PC-3 (cell line): Measurements from ENCODE around the gene ZKSCAN5. TPM values are rescaled to one million over a fixed set of nuclear protein-coding genes. Genes with fewer than 3 reads are reported as not detected.

Experiments
- ATAC-seq: fragments of 200-7000 bp; cut with Tn5 transposase; 2 replicates; pipeline ENCODE4 v1.9.1; 2020; ENCODE audit warnings: mild to moderate bottlenecking, moderate library complexity
- BruUV-seq: library from RNA; stranded (reverse); fragments of 400-500 nt; replicated peaks from 2 replicates; lab custom pipeline; 2021; lab: Mats Ljungman, UMichigan
- CTCF ChIA-PET: fragments of 300-600 bp; sonication (Branson Sonifier 250); formaldehyde crosslinking; loops from one replicate; lab custom pipeline; 2022; ENCODE audit warnings: antibody characterized with exemption; lab: Charles Lee
- POLR2A ChIA-PET: fragments of 300-600 bp; sonication (Branson Sonifier 250); formaldehyde crosslinking; loops from one replicate; lab custom pipeline; 2022; ENCODE audit warnings: antibody characterized with exemption; ENCODE audit not compliant: unreplicated experiment; lab: Charles Lee
- DNase-seq: peaks from one replicate; pipeline ENCODE4 v3.0.0-alpha.2; 2015
- H2AFZ ChIP-seq: fragments of 300-600 bp; sonication (generic); 2 replicates; pipeline ENCODE4 v1.6.0; 2016; ENCODE audit warnings: antibody characterized with exemption, low read length
- H3F3A ChIP-seq: fragments of 300-600 bp; sonication (generic); one replicate; pipeline ENCODE4 v1.6.0; 2017; ENCODE audit warnings: antibody characterized with exemption, low read length, control low read depth, mild to moderate bottlenecking; ENCODE audit not compliant: unreplicated experiment
- H3K27ac ChIP-seq: fragments of 300-600 bp; sonication (generic); 2 replicates; pipeline ENCODE4 v1.5.1; 2016; ENCODE audit warnings: mild to moderate bottlenecking, low read length
- H3K27me3 ChIP-seq: fragments of 300-600 bp; sonication (generic); 2 replicates; pipeline ENCODE4 v1.6.1; 2016; ENCODE audit warnings: low read length, mixed read lengths
- H3K36me3 ChIP-seq: fragments of 300-600 bp; sonication (generic); 2 replicates; pipeline ENCODE4 v1.6.1; 2016; ENCODE audit warnings: low read depth, mixed run types, low read length, mixed read lengths
- H3K4me1 ChIP-seq: fragments of 300-600 bp; sonication (generic); 2 replicates; pipeline ENCODE4 v1.5.1; 2016; ENCODE audit warnings: low read length; ENCODE audit not compliant: insufficient read depth
- H3K4me2 ChIP-seq: fragments of 300-600 bp; sonication (generic); 2 replicates; pipeline ENCODE4 v1.6.0; 2016; ENCODE audit warnings: low read length
- H3K4me3 ChIP-seq: fragments of 300-600 bp; sonication (generic); 2 replicates; pipeline ENCODE4 v1.5.1; 2016; ENCODE audit warnings: mild to moderate bottlenecking, low read length, mixed read lengths
- H3K79me2 ChIP-seq: fragments of 300-600 bp; sonication (generic); 2 replicates; pipeline ENCODE4 v1.6.1; 2017; ENCODE audit warnings: low read length, mixed read lengths
- H3K9ac ChIP-seq: fragments of 300-600 bp; sonication (generic); 2 replicates; pipeline ENCODE4 v1.6.0; 2016; ENCODE audit warnings: mild to moderate bottlenecking, low read length
- H3K9me2 ChIP-seq: fragments of 300-600 bp; sonication (generic); replicated peaks from 2 replicates; pipeline ENCODE4 v1.6.1; 2016; ENCODE audit warnings: mixed run types, low read length, mixed read lengths
- H3K9me3 ChIP-seq: fragments of 300-600 bp; sonication (generic); 2 replicates; pipeline ENCODE4 v1.6.1; 2016; ENCODE audit warnings: low read length, mixed read lengths
- H4K20me1 ChIP-seq: fragments of 300-600 bp; sonication (generic); 2 replicates; pipeline ENCODE4 v1.6.1; 2016; ENCODE audit warnings: low read length, mixed read lengths
- CTCF ChIP-seq: fragments of 300-600 bp; sonication (generic); conservative IDR thresholded peaks from 2 replicates; pipeline ENCODE4 v1.5.1; 2017; ENCODE audit warnings: antibody characterized with exemption, low read depth, mild to moderate bottlenecking, low read length
- EZH2 ChIP-seq: fragments of 300-600 bp; sonication (generic); IDR thresholded peaks from one replicate; pipeline ENCODE4 v1.6.1; 2017; ENCODE audit warnings: antibody characterized with exemption, mild to moderate bottlenecking, low read length; ENCODE audit not compliant: unreplicated experiment
- EZH2phosphoT487 ChIP-seq: fragments of 300-600 bp; sonication (generic); IDR thresholded peaks from 2 replicates; pipeline ENCODE4 v1.6.1; 2018; ENCODE audit warnings: mild to moderate bottlenecking, antibody characterized with exemption, low read length, borderline replicate concordance
- intact Hi-C: fragments of 100-400 bp; cut with micrococcal nuclease; formaldehyde crosslinking; loops from 2 replicates; pipeline ENCODE4 v1.9.0; 2023
- total RNA-seq: library from RNA; depleted of rRNA; stranded (reverse); fragments of >200 nt; gene quantifications from 2 replicates; pipeline ENCODE4 v1.2.3, GENCODE V29; 2014

The ZKSCAN5 gene
- total RNA-seq, 1 experiment from 2014 or later: 9.9 TPM

GRCh38 chr7:99459087-99459486, 45.4 kb upstream of the ZKSCAN5 start:
- Histone ChIP-seq H3K9ac (no peak overlapping the region), H3K9me3 (no peaks in the 10 kb centered on the region), H2AFZ (no peak overlapping the region), H3F3A (peaks cover 6% of the 10 kb centered on the region), H3K79me2 (peaks cover 60% of the 10 kb centered on the region), H3K27ac (no peak overlapping the region), H3K9me2 (no peaks in the 10 kb centered on the region), H3K4me1 (no peaks in the 10 kb centered on the region), H4K20me1 (peaks cover 37% of the 10 kb centered on the region), H3K4me3 (no peak overlapping the region), H3K36me3 (peaks cover 49% of the 10 kb centered on the region), H3K27me3 (no peaks in the 10 kb centered on the region), H3K4me2 (no peak overlapping the region)
- ChIA-PET POLR2A (no interaction called here), CTCF (no interaction called here)
- intact Hi-C loops: no loop called here
- no TSS peak for BruUV-seq
- ATAC-seq: peak; percentile 44; the same call in 1 of the 2 replicates
- DNase-seq: peak; percentile 43
- no peak for TF ChIP-seq EZH2phosphoT487
- TF ChIP-seq CTCF: peak; percentile 52
- TF ChIP-seq EZH2: no peak

GRCh38 chr7:99460651-99461050, 43.8 kb upstream of the ZKSCAN5 start:
- Histone ChIP-seq H4K20me1 (peaks cover 37% of the 10 kb centered on the region), H3K27ac (no peak overlapping the region), H3K4me1 (0 out of 2 replicates have a peak, but pooled peaks cover 4% of the 10 kb centered on the region), H3K4me2 (no peak overlapping the region), H3F3A (peaks cover 6% of the 10 kb centered on the region), H3K9ac (no peak overlapping the region), H2AFZ (no peak overlapping the region), H3K4me3 (no peak overlapping the region), H3K36me3 (peaks cover 44% of the 10 kb centered on the region), H3K9me3 (no peaks in the 10 kb centered on the region), H3K9me2 (no peaks in the 10 kb centered on the region), H3K79me2 (peaks cover 75% of the 10 kb centered on the region), H3K27me3 (no peaks in the 10 kb centered on the region)
- POLR2A ChIA-PET: no interaction called here
- TF ChIP-seq EZH2phosphoT487 (no peak), CTCF (no peak), EZH2 (no peak)
- ATAC-seq (no peak), DNase-seq (no peak)
- no TSS peak for BruUV-seq
- intact Hi-C loops: no loop called here
- CTCF ChIA-PET: no interaction called here

GRCh38 chr7:99461221-99461620, 43.2 kb upstream of the ZKSCAN5 start:
- ATAC-seq: no peak
- Histone ChIP-seq H3F3A (peaks cover 6% of the 10 kb centered on the region), H3K9me2 (no peaks in the 10 kb centered on the region), H4K20me1 (peaks cover 37% of the 10 kb centered on the region), H3K9ac (no peak overlapping the region), H3K27ac (no peak overlapping the region), H3K79me2 (peaks cover 81% of the 10 kb centered on the region), H3K4me1 (0 out of 2 replicates have a peak, but pooled peaks cover 4% of the 10 kb centered on the region), H3K4me2 (no peak overlapping the region), H3K9me3 (no peaks in the 10 kb centered on the region), H2AFZ (no peak overlapping the region), H3K36me3 (peaks cover 38% of the 10 kb centered on the region), H3K4me3 (no peak overlapping the region), H3K27me3 (no peaks in the 10 kb centered on the region)
- BruUV-seq: no TSS peak
- CTCF ChIA-PET: no interaction called here
- POLR2A ChIA-PET: no interaction called here
- intact Hi-C loops: no loop called here
- DNase-seq: peak; percentile 8
- TF ChIP-seq EZH2 (no peak), EZH2phosphoT487 (no peak), CTCF (0 out of 2 replicates have a peak, but pooled peaks have one; percentile 19)
